ENCODE results near the gene RAB10. TPM values are rescaled to one million over a fixed set of nuclear protein-coding genes. Genes with fewer than 3 reads are reported as not detected.
"Not testable (repeated sequence)": the region's sequence is repeated elsewhere in the genome, so short reads cannot be mapped to it uniquely, and the experiment has no call there.

The RAB10 gene
- total RNA-seq, 2 donors from 2014 or later, result 115 to 121 TPM

DNA sequence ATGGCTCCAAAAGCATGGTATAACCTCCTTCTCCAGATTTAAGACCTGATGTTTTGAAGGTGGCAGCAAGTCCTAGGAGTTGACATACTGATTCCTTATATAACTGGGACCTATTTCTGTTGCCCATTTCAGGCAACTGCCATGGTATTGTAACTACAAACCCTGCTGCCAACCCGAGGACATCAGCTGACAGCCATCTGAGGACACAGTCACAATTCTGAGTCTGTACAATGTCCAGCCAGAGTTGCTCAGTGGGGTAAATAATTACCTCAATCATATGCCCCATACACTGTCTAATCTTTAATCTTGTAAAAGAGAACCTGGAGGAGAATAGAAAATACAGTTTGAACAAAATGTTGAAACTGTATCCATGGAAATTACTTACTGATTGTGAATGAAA is 130.3 kb downstream of the RAB10 start:
- Histone ChIP-seq H3K27ac (ENCODE audit: low read depth, low read length) (no peak overlapping the region), H3K4me3 (ENCODE audit: low read length) (no peak overlapping the region), H3K9me3 (ENCODE audit: control insufficient read depth, low read length) (no peaks in the 10 kb centered on the region), H3K9ac (ENCODE audit: extremely low read depth, low read length, poor library complexity, severe bottlenecking) (no peak overlapping the region), H3K27me3 (ENCODE audit: control insufficient read depth, insufficient read depth, low read length, poor library complexity, severe bottlenecking) (no peaks in the 10 kb centered on the region), H3K36me3 (ENCODE audit: control insufficient read depth, insufficient read depth, low read length) (no peaks in the 10 kb centered on the region), H3K4me1 (ENCODE audit: control insufficient read depth, insufficient read depth, low read length) (no peaks in the 10 kb centered on the region)
- 83% methylated on average over 1 of the region's 1 CpG; no CpG with 5 or more reads in 1 of the 2 experiments for WGBS, 2 experiments (ENCODE audit: insufficient coverage in 1 of 2, insufficient read length in 1 of 2)
- Mint-ChIP-seq H3K36me3 (ENCODE audit: low read depth) (no peaks in the 10 kb centered on the region), H3K4me3 (no peak overlapping the region), H3K27me3 (ENCODE audit: insufficient read depth) (no peaks in the 10 kb centered on the region), H3K4me1 (no peaks in the 10 kb centered on the region), H3K9me3 (no peaks in the 10 kb centered on the region), H3K27ac (no peak overlapping the region)
- DNase-seq, result peak; percentile 17
- TF ChIP-seq, protein P1, sequence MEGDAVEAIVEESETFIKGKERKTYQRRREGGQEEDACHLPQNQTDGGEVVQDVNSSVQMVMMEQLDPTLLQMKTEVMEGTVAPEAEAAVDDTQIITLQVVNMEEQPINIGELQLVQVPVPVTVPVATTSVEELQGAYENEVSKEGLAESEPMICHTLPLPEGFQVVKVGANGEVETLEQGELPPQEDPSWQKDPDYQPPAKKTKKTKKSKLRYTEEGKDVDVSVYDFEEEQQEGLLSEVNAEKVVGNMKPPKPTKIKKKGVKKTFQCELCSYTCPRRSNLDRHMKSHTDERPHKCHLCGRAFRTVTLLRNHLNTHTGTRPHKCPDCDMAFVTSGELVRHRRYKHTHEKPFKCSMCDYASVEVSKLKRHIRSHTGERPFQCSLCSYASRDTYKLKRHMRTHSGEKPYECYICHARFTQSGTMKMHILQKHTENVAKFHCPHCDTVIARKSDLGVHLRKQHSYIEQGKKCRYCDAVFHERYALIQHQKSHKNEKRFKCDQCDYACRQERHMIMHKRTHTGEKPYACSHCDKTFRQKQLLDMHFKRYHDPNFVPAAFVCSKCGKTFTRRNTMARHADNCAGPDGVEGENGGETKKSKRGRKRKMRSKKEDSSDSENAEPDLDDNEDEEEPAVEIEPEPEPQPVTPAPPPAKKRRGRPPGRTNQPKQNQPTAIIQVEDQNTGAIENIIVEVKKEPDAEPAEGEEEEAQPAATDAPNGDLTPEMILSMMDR (conservative IDR thresholded peaks at IDR 0.05), result no peak

DNA sequence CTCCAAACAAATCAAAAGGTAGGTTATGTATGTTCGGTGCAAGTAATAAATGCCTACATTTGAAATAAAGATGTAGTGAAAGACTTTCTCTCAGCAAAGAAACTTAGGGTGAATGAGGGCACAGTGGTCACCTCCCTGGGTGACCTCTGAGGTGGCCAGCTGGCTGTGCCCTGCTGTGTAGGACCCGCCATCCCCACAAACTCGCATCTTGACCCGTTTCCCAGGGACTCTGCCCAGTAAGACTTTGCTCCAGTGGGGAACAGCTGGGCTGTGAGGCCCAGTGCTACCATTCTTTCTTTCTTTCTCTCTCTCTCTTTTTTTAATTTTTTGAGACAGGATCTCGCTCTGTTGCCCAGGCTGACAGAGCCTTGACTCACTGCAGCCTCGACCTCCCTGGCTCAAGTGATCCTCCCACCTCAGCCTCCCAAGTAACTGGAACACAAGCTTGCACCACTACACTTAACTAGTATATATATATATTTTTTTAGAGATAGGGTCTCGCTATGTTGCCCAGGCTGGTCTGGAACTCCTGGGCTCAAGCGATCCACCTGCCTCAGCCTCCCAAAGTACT is 130.8 kb downstream of the RAB10 start:
- Histone ChIP-seq H3K27me3 (ENCODE audit: control insufficient read depth, insufficient read depth, low read length, poor library complexity, severe bottlenecking) (no peaks in the 10 kb centered on the region), H3K4me1 (ENCODE audit: control insufficient read depth, insufficient read depth, low read length) (no peaks in the 10 kb centered on the region), H3K9me3 (ENCODE audit: control insufficient read depth, low read length) (no peaks in the 10 kb centered on the region), H3K27ac (ENCODE audit: low read depth, low read length) (no peak overlapping the region), H3K9ac (ENCODE audit: extremely low read depth, low read length, poor library complexity, severe bottlenecking) (no peak overlapping the region), H3K36me3 (ENCODE audit: control insufficient read depth, insufficient read depth, low read length) (no peaks in the 10 kb centered on the region), H3K4me3 (ENCODE audit: low read length) (no peak overlapping the region)
- Mint-ChIP-seq H3K9me3 (no peaks in the 10 kb centered on the region), H3K36me3 (ENCODE audit: low read depth) (no peaks in the 10 kb centered on the region), H3K4me1 (no peaks in the 10 kb centered on the region), H3K27ac (no peak overlapping the region), H3K27me3 (ENCODE audit: insufficient read depth) (peaks cover 1% of the 10 kb centered on the region), H3K4me3 (no peak overlapping the region)
- WGBS, 2 experiments (ENCODE audit: insufficient coverage in 1 of 2, insufficient read length in 1 of 2), result 86 to 87% methylated on average over 5 to 8 of the region's 8 CpGs
- peak; percentile 17 for DNase-seq
- TF ChIP-seq, protein P1 (conservative IDR thresholded peaks at IDR 0.05), result no peak

DNA sequence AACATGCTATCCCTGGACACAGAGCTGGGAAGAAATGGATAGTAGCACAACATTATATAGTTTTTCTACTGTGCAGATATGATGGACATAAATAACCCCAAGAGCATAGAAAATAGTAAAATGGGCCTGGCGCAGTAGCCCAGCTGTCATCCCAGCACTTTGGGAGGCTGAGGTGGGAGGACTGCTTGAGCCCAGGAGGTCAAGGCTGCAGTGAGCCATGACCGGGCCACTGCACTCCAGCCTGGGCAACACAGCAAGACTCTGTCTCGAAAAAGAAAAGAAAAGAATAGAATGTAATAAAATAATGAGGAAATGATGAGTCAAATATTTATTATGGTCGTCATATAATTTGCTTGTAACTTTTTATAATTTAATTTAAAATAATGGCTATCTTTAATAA is 131.5 kb downstream of the RAB10 start:
- Mint-ChIP-seq H3K4me1 (no peaks in the 10 kb centered on the region), H3K4me3 (no peak overlapping the region), H3K27me3 (ENCODE audit: insufficient read depth) (peaks cover 6% of the 10 kb centered on the region), H3K27ac (no peak overlapping the region), H3K36me3 (ENCODE audit: low read depth) (no peaks in the 10 kb centered on the region), H3K9me3 (no peaks in the 10 kb centered on the region)
- Histone ChIP-seq H3K27me3 (ENCODE audit: control insufficient read depth, insufficient read depth, low read length, poor library complexity, severe bottlenecking) (no peaks in the 10 kb centered on the region), H3K4me1 (ENCODE audit: control insufficient read depth, insufficient read depth, low read length) (no peaks in the 10 kb centered on the region), H3K9me3 (ENCODE audit: control insufficient read depth, low read length) (no peaks in the 10 kb centered on the region), H3K27ac (ENCODE audit: low read depth, low read length) (no peak overlapping the region), H3K9ac (ENCODE audit: extremely low read depth, low read length, poor library complexity, severe bottlenecking) (no peak overlapping the region), H3K4me3 (ENCODE audit: low read length) (no peak overlapping the region), H3K36me3 (ENCODE audit: control insufficient read depth, insufficient read depth, low read length) (no peaks in the 10 kb centered on the region)
- TF ChIP-seq, protein P1 (conservative IDR thresholded peaks at IDR 0.05), result no peak
- WGBS, 2 experiments (ENCODE audit: insufficient coverage in 1 of 2, insufficient read length in 1 of 2), result 93 to 100% methylated on average over 2 to 3 of the region's 4 CpGs
- no peak for DNase-seq

DNA sequence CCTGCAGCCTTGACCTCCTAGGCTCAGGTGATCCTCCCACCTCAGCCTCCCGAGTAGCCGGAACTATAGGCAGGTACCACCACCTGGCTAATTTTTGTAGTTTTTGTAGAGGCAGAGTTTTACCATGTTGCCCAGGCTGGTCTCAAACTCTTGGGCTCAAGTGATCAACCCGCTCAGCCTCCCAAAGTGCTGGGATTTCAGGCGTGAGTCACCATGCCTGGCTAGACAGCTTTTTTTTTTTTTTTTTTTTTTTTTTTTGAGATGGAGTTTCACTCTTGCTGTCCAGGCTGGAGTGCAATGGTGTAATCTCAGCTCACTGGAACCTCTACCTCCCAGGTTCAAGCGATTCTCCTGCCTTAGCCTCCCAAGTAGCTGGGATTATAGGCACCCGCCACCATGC is 132.7 kb downstream of the RAB10 start:
- not testable (repeated sequence) for H3K27ac Mint-ChIP-seq; H3K27ac ChIP-seq (ENCODE audit: low read depth, low read length); H3K9ac ChIP-seq (ENCODE audit: extremely low read depth, low read length, poor library complexity, severe bottlenecking); H3K9me3 Mint-ChIP-seq; H3K27me3 ChIP-seq (ENCODE audit: control insufficient read depth, insufficient read depth, low read length, poor library complexity, severe bottlenecking); H3K36me3 ChIP-seq (ENCODE audit: control insufficient read depth, insufficient read depth, low read length); H3K4me1 Mint-ChIP-seq; H3K4me3 ChIP-seq (ENCODE audit: low read length); H3K36me3 Mint-ChIP-seq (ENCODE audit: low read depth); H3K4me1 ChIP-seq (ENCODE audit: control insufficient read depth, insufficient read depth, low read length); H3K4me3 Mint-ChIP-seq; H3K9me3 ChIP-seq (ENCODE audit: control insufficient read depth, low read length)
- peaks cover 15% of the 10 kb centered on the region for H3K27me3 Mint-ChIP-seq (ENCODE audit: insufficient read depth)
- 95 to 96% methylated on average over 2 to 5 of the region's 6 CpGs for WGBS, 2 experiments (ENCODE audit: insufficient coverage in 1 of 2, insufficient read length in 1 of 2)
- DNase-seq, result peak; percentile 3
